Tibial nerve (tissue), 4 donors: ENCODE results near the gene FGD4.

Experiments used
- EP300 ChIP-seq, 2 donors: sonication (generic); formaldehyde crosslinking; IDR thresholded peaks; one replicate each; pipeline ENCODE4 v1.6.1; 2017; ENCODE audit warnings: antibody characterized with exemption in 2 of 2, mild to moderate bottlenecking in 1 of 2
- TF ChIP-seq, protein P1 (sequence below), 5 experiments: fragments of 200-600 bp in 3 of 5; fragments of 450-650 bp in 2 of 5; sonication (generic) in 3 of 5; IDR thresholded peaks; one replicate each; pipeline ENCODE4 v1.5.1; 2016 to 2019; ENCODE audit warnings: antibody characterized with exemption in 5 of 5, mild to moderate bottlenecking in 3 of 5, moderate library complexity in 2 of 5

- TF ChIP-seq EP300 (IDR thresholded peaks at IDR 0.05) = no peak
- TF ChIP-seq, protein P1, sequence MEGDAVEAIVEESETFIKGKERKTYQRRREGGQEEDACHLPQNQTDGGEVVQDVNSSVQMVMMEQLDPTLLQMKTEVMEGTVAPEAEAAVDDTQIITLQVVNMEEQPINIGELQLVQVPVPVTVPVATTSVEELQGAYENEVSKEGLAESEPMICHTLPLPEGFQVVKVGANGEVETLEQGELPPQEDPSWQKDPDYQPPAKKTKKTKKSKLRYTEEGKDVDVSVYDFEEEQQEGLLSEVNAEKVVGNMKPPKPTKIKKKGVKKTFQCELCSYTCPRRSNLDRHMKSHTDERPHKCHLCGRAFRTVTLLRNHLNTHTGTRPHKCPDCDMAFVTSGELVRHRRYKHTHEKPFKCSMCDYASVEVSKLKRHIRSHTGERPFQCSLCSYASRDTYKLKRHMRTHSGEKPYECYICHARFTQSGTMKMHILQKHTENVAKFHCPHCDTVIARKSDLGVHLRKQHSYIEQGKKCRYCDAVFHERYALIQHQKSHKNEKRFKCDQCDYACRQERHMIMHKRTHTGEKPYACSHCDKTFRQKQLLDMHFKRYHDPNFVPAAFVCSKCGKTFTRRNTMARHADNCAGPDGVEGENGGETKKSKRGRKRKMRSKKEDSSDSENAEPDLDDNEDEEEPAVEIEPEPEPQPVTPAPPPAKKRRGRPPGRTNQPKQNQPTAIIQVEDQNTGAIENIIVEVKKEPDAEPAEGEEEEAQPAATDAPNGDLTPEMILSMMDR (IDR thresholded peaks at IDR 0.05) = no peak
Measured at GRCh38 chr12:32437095-32437515, 37.7 kb downstream of the FGD4 start.
